B cell (primary cell): ENCODE results near the gene POU2AF2. TPM values are rescaled to one million over a fixed set of nuclear protein-coding genes. Genes with fewer than 3 reads are reported as not detected.

ENCODE experiments used
- ATAC-seq: fragments of 200-7000 bp; cut with Tn5 transposase; one replicate; pipeline ENCODE4 v1.10.0; 2021; ENCODE audit warnings: low read depth, mild to moderate bottlenecking, moderate number of reproducible peaks, moderate library complexity
- CTCF ChIA-PET: fragments of 350-600 bp; sonication (Branson Sonifier 250); formaldehyde crosslinking; loops from one replicate; lab custom pipeline; 2021; ENCODE audit warnings: antibody characterized with exemption, inconsistent platforms; lab: Charles Lee
- POLR2A ChIA-PET: fragments of 350-600 bp; sonication (Branson Sonifier 250); formaldehyde crosslinking; loops from one replicate; lab custom pipeline; 2021; ENCODE audit warnings: antibody characterized with exemption; lab: Charles Lee
- DNase-seq: peaks from one replicate; pipeline ENCODE4 v3.0.0; 2013
- H2AFZ ChIP-seq: 2 replicates; pipeline ENCODE4 v1.6.1; 2012; ENCODE audit warnings: mild to moderate bottlenecking, low read depth, low read length; ENCODE audit not compliant: insufficient read depth, poor library complexity, severe bottlenecking
- H3K27ac ChIP-seq, 2 donors: 1 replicate in 1 of 2; 2 replicates in 1 of 2; pipeline ENCODE4 v1.5.1; 2012 to 2013; ENCODE audit warnings: low read length in 2 of 2, mild to moderate bottlenecking in 2 of 2, moderate library complexity in 1 of 2
- H3K27me3 ChIP-seq, 4 experiments: fragments of 200-600 bp in 1 of 4; sonication (generic) in 1 of 4; replicated peaks in 1 of 4; 1 replicate in 2 of 4; 2 replicates in 2 of 4; pipeline versions ENCODE4 v1.6.1 to v1.7.0; 2013 to 2016; ENCODE audit warnings: low read length in 3 of 4, mild to moderate bottlenecking in 2 of 4, mixed read lengths in 1 of 4, moderate library complexity in 1 of 4; ENCODE audit not compliant: insufficient read depth in 4 of 4, control insufficient read depth in 3 of 4; ENCODE audit errors: control extremely low read depth in 1 of 4
- H3K36me3 ChIP-seq, 2 experiments: replicated peaks in 1 of 2; 1 replicate in 1 of 2; 2 replicates in 1 of 2; pipeline versions ENCODE4 v1.6.1 to v1.7.1; 2013; ENCODE audit warnings: low read length in 1 of 2; ENCODE audit not compliant: insufficient read depth in 2 of 2, control insufficient read depth in 1 of 2; ENCODE audit errors: control extremely low read depth in 1 of 2, extremely low read depth in 1 of 2
- H3K4me1 ChIP-seq, 2 donors: fragments of 200-600 bp in 1 of 2; sonication (generic) in 1 of 2; 1 replicate in 1 of 2; 2 replicates in 1 of 2; pipeline versions ENCODE4 v1.5.1 to v1.6.1; 2013 to 2017; ENCODE audit warnings: low read length in 2 of 2; ENCODE audit not compliant: control insufficient read depth in 2 of 2, insufficient read depth in 2 of 2
- H3K4me2 ChIP-seq: replicated peaks from 2 replicates; pipeline ENCODE3; 2012; ENCODE audit warnings: mild to moderate bottlenecking, low read depth, low read length; ENCODE audit not compliant: poor library complexity, severe bottlenecking
- H3K4me3 ChIP-seq, 5 experiments: fragments of 200-600 bp in 1 of 5; sonication (generic) in 1 of 5; 1 replicate in 3 of 5; 2 replicates in 2 of 5; pipeline versions ENCODE4 v1.5.1 to v1.7.0; 2011 to 2016; ENCODE audit warnings: low read length in 4 of 5, mild to moderate bottlenecking in 4 of 5, low read depth in 2 of 5, control low read depth in 1 of 5, moderate library complexity in 1 of 5; ENCODE audit not compliant: insufficient read depth in 1 of 5; ENCODE audit errors: control extremely low read depth in 1 of 5, extremely low read depth in 1 of 5
- H3K79me2 ChIP-seq: fragments of 200-600 bp; sonication (generic); one replicate; pipeline ENCODE4 v1.6.0; 2016; ENCODE audit warnings: low read length; ENCODE audit not compliant: control insufficient read depth, insufficient read depth
- H3K9ac ChIP-seq: fragments of 200-600 bp; sonication (generic); 2 replicates; pipeline ENCODE4 v1.6.1; 2017; ENCODE audit warnings: mild to moderate bottlenecking, low read length, moderate library complexity
- H3K9me3 ChIP-seq, 3 donors: one replicate each; pipeline versions ENCODE4 v1.6.1 to v1.7.1; 2013; ENCODE audit warnings: low read length in 2 of 3; ENCODE audit not compliant: control insufficient read depth in 2 of 3, insufficient read depth in 1 of 3; ENCODE audit errors: control extremely low read depth in 1 of 3
- H4K20me1 ChIP-seq: 2 replicates; pipeline ENCODE4 v1.6.0; 2012; ENCODE audit warnings: mild to moderate bottlenecking, low read length; ENCODE audit not compliant: insufficient read depth, control insufficient read depth, poor library complexity, severe bottlenecking
- H3K27ac Mint-ChIP-seq: one replicate; pipeline ENCODE4 v1.8.0; 2021; ENCODE audit warnings: mixed read lengths
- H3K27me3 Mint-ChIP-seq: one replicate; pipeline ENCODE4 v1.8.0; 2021; ENCODE audit warnings: mixed read lengths
- H3K4me1 Mint-ChIP-seq: one replicate; pipeline ENCODE4 v1.8.0; 2021; ENCODE audit warnings: mixed read lengths
- H3K4me3 Mint-ChIP-seq: one replicate; pipeline ENCODE4 v1.8.0; 2021; ENCODE audit warnings: mixed read lengths
- H3K9me3 Mint-ChIP-seq: one replicate; pipeline ENCODE4 v1.8.0; 2022; ENCODE audit warnings: mixed read lengths; ENCODE audit not compliant: insufficient read depth
- CTCF ChIP-seq: fragments of 200-600 bp; IDR thresholded peaks from one replicate; pipeline ENCODE4 v1.8.0; 2022; ENCODE audit warnings: antibody characterized with exemption, mild to moderate bottlenecking
- EZH2 ChIP-seq: IDR thresholded peaks from 2 replicates; pipeline ENCODE4 v1.6.1; 2012; ENCODE audit warnings: borderline replicate concordance, low read depth, mild to moderate bottlenecking, moderate library complexity, low read length; ENCODE audit not compliant: insufficient read depth, poor library complexity, severe bottlenecking
- WGBS: methylation state at CpG from one replicate; pipeline ENCODE4 v1.1.5; 2013; ENCODE audit warnings: missing lambda C conversion rate; ENCODE audit not compliant: insufficient coverage; 5-methylcytosine and 5-hydroxymethylcytosine counted together
- intact Hi-C: fragments of 100-400 bp; cut with micrococcal nuclease; formaldehyde crosslinking; loops from one replicate; pipeline ENCODE4 v1.10.0; 2022
- polyA plus RNA-seq: library from polyadenylated mRNA; depleted of rRNA; stranded (reverse); fragments of >200 nt; gene quantifications from 2 replicates; pipeline ENCODE4 v1.2.3, GENCODE V29; 2012
- total RNA-seq, 2 donors: library from RNA; stranded (reverse); fragments of 120-200 nt in 1 of 2; gene quantifications; 1 replicate in 1 of 2; 2 replicates in 1 of 2; pipeline versions ENCODE4 v1.2.3 to v1.2.4, GENCODE V29; 2013 to 2022

Gene POU2AF2
- total and polyA plus RNA-seq, 2 donors (not counting 1 experiment from before 2014, with no cell fraction given), result not detected

- H2AFZ ChIP-seq, result peak overlapping the region; percentile 44
- no peaks in the 10 kb centered on the region for H3K27me3 ChIP-seq
- H3K4me3 Mint-ChIP-seq, result no peak overlapping the region
- no peaks in the 10 kb centered on the region for H4K20me1 ChIP-seq
- H3K27ac Mint-ChIP-seq, result peak overlapping the region; percentile 46
- no peak for ATAC-seq
- no peak overlapping the region for H3K4me3 ChIP-seq
- no peaks in the 10 kb centered on the region for H3K79me2 ChIP-seq
- peak overlapping the region; percentile 29 for H3K4me2 ChIP-seq
- CTCF ChIA-PET, result interaction anchor here (0.7 to 5.2 kb wide), 27 partner anchors 9 to 1028 kb away, joined by 3 to 68 read pairs (median 5); partner anchors contain the start of genes FDX1 and POU2AF2
- no peaks in the 10 kb centered on the region for H3K9me3 Mint-ChIP-seq
- no peak for TF ChIP-seq EZH2
- TF ChIP-seq CTCF, result no peak
- H3K27ac ChIP-seq, result no peak overlapping the region
- H3K36me3 ChIP-seq, result no peaks in the 10 kb centered on the region
- no peak for DNase-seq
- 0% methylated on average over 1 of the region's 6 CpGs for WGBS
- H3K27me3 Mint-ChIP-seq, result no peaks in the 10 kb centered on the region
- H3K9me3 ChIP-seq, result peaks cover 0 to 7% (median 2%) of the 10 kb centered on the region in 3 donors
- intact Hi-C loops, result loop anchor here (1.0 to 5.0 kb wide), 8 partner anchors 53 to 1028 kb away; partner anchors contain the start of genes ARHGAP20 and RDX
- H3K4me1 ChIP-seq, result peaks cover 23 to 24% of the 10 kb centered on the region in 2 donors
- peaks cover 37% of the 10 kb centered on the region for H3K4me1 Mint-ChIP-seq
- no peak overlapping the region for H3K9ac ChIP-seq
- POLR2A ChIA-PET, result no interaction called here
Measured at GRCh38 chr11:111229604-111230003, 15.9 kb upstream of the POU2AF2 start.

- peaks cover 37% of the 10 kb centered on the region for H3K4me1 Mint-ChIP-seq
- peak overlapping the region; percentile 43 for H2AFZ ChIP-seq
Measured at GRCh38 chr11:111230122-111230465, 15.4 kb upstream of the POU2AF2 start.

More at GRCh38 chr11:111230122-111230465, 15.4 kb upstream of the POU2AF2 start:
- DNase-seq, result no peak
- peak overlapping the region; percentile 74 for H3K27ac Mint-ChIP-seq
- CTCF ChIA-PET, result interaction anchor here (0.7 to 5.2 kb wide), 35 partner anchors 9 to 1031 kb away, joined by 3 to 68 read pairs (median 4); partner anchors contain the start of genes FDX1 and POU2AF2
- ATAC-seq, result peak; percentile 35
- peaks cover 0 to 7% (median 2%) of the 10 kb centered on the region in 3 donors for H3K9me3 ChIP-seq
- H3K27ac ChIP-seq, result no peak overlapping the region
- no peaks in the 10 kb centered on the region for H4K20me1 ChIP-seq
- peak overlapping the region; percentile 79 for H3K4me3 Mint-ChIP-seq
- TF ChIP-seq CTCF, result no peak
- TF ChIP-seq EZH2, result no peak
- no peaks in the 10 kb centered on the region for H3K9me3 Mint-ChIP-seq
- POLR2A ChIA-PET, result interaction anchor here (1.0 to 1.2 kb wide), 2 partner anchors 52 to 517 kb away, joined by 3 read pairs; no protein-coding TSS in a partner anchor
- H3K79me2 ChIP-seq, result no peaks in the 10 kb centered on the region
- peaks cover 23 to 24% of the 10 kb centered on the region in 2 donors for H3K4me1 ChIP-seq
- intact Hi-C loops, result loop anchor here (1.0 to 5.0 kb wide), 8 partner anchors 53 to 1029 kb away; partner anchors contain the start of genes ARHGAP20 and RDX
- no peaks in the 10 kb centered on the region for H3K27me3 Mint-ChIP-seq
- no peaks in the 10 kb centered on the region for H3K36me3 ChIP-seq
- WGBS, result 53% methylated on average over 5 of the region's 6 CpGs
- H3K4me3 ChIP-seq, result peak overlapping the region in 3 of 5 experiments; percentile 32 to 46 (median 36)
- no peaks in the 10 kb centered on the region for H3K27me3 ChIP-seq
- H3K9ac ChIP-seq, result no peak overlapping the region
- H3K4me2 ChIP-seq, result peak overlapping the region; percentile 60
